ENCODE results near the gene NOS3.

NOS3 gene

GRCh38 chr7:151047976-151048815, 57.4 kb downstream of the NOS3 start, which contains the start of gene ASIC3:
Gene ASIC3, plus strand, starts transcription at chr7:151048531. Its CDS starts 355 bp downstream, at chr7:151048886.
- DNase-seq (ENCODE audit: low spot score), result no peak

GRCh38 chr7:151048911-151049463, 58.2 kb downstream of the NOS3 start:
- no peak for DNase-seq (ENCODE audit: low spot score)
- no peak for TF ChIP-seq CTCF (IDR thresholded peaks at IDR 0.05; ENCODE audit: extremely low read depth, missing control alignments)

More at GRCh38 chr7:151047976-151048815, 57.4 kb downstream of the NOS3 start, which contains the start of gene ASIC3:
- no peak for TF ChIP-seq CTCF (IDR thresholded peaks at IDR 0.05; ENCODE audit: extremely low read depth, missing control alignments)

- DNase-seq (ENCODE audit: low spot score), result no peak
- no peak for TF ChIP-seq CTCF (IDR thresholded peaks at IDR 0.05; ENCODE audit: extremely low read depth, missing control alignments)
These were observed 60.3 kb downstream of the NOS3 start for GRCh38 chr7:151051108-151051507.

GRCh38 chr7:151053096-151053495, 62.3 kb downstream of the NOS3 start:
- no peak for DNase-seq (ENCODE audit: low spot score)
- no peak for TF ChIP-seq CTCF (IDR thresholded peaks at IDR 0.05; ENCODE audit: extremely low read depth, missing control alignments)

GRCh38 chr7:151053751-151054150, 62.9 kb downstream of the NOS3 start:
- no peak for DNase-seq (ENCODE audit: low spot score)
- TF ChIP-seq CTCF (IDR thresholded peaks at IDR 0.05; ENCODE audit: extremely low read depth, missing control alignments), result no peak

GRCh38 chr7:151056283-151056665, 65.5 kb downstream of the NOS3 start:
- no peak for DNase-seq (ENCODE audit: low spot score)
- no peak for TF ChIP-seq CTCF (IDR thresholded peaks at IDR 0.05; ENCODE audit: extremely low read depth, missing control alignments)

Measured in GM20000 (cell line).